HFF-Myc (cell line): ENCODE results near the gene GLIPR1L1.

ENCODE experiments used
- DNase-seq: peaks from one replicate; pipeline ENCODE4 v3.0.0-alpha.2; 2011; ENCODE audit warnings: low read depth; ENCODE audit errors: extremely low read depth
- H3K4me3 ChIP-seq: replicated peaks from 2 replicates; pipeline ENCODE4 v1.5.1; 2011; ENCODE audit warnings: low read depth, mild to moderate bottlenecking, control low read depth, low read length
- CTCF ChIP-seq: IDR thresholded peaks from 2 replicates; pipeline ENCODE4 v1.5.1; 2012; ENCODE audit warnings: mild to moderate bottlenecking, low read depth, low read length, control low read depth; ENCODE audit errors: missing control alignments

Gene GLIPR1L1

GRCh38 chr12:75349946-75350345 is 15.5 kb downstream of the GLIPR1L1 start:
- DNase-seq: no peak
- H3K4me3 ChIP-seq: no peak overlapping the region
- no peak for TF ChIP-seq CTCF

GRCh38 chr12:75350413-75350812 is 15.9 kb downstream of the GLIPR1L1 start:
- TF ChIP-seq CTCF: no peak
- DNase-seq: no peak
- H3K4me3 ChIP-seq: no peak overlapping the region

- no peak for TF ChIP-seq CTCF
- no peak overlapping the region for H3K4me3 ChIP-seq
- DNase-seq: no peak
Observed at GRCh38 chr12:75354011-75354410, 19.5 kb downstream of the GLIPR1L1 start.

GRCh38 chr12:75360920-75361319 is 26.4 kb downstream of the GLIPR1L1 start:
- no peak overlapping the region for H3K4me3 ChIP-seq

GRCh38 chr12:75361408-75361807 is 26.9 kb downstream of the GLIPR1L1 start:
- H3K4me3 ChIP-seq: no peak overlapping the region
- no peak for TF ChIP-seq CTCF
- no peak for DNase-seq

More at GRCh38 chr12:75360920-75361319, 26.4 kb downstream of the GLIPR1L1 start:
- no peak for DNase-seq
- TF ChIP-seq CTCF: no peak

GRCh38 chr12:75364919-75365318 is 30.4 kb downstream of the GLIPR1L1 start:
- no peak for TF ChIP-seq CTCF
- DNase-seq: peak; percentile 42
- no peak overlapping the region for H3K4me3 ChIP-seq

GRCh38 chr12:75366629-75367028 is 32.2 kb downstream of the GLIPR1L1 start:
- H3K4me3 ChIP-seq: no peak overlapping the region
- TF ChIP-seq CTCF: no peak
- no peak for DNase-seq
